Right lobe of liver (tissue), 6 donors: Measurements from ENCODE around the gene BRD2. TPM values are rescaled to one million over a fixed set of nuclear protein-coding genes. Genes with fewer than 3 reads are reported as not detected.
A peak's percentile ranks its signal among the peaks of the same experiment; 100 is the strongest.

Source experiments
- ATAC-seq, 4 donors: fragments of 200-7000 bp; cut with Tn5 transposase; one replicate each; pipeline ENCODE4 v1.9.1; 2020; ENCODE audit warnings: mild to moderate bottlenecking in 4 of 4, moderate library complexity in 4 of 4
- DNase-seq, 3 donors: peaks; one replicate each; pipeline ENCODE4 v3.0.0-alpha.2; 2020
- H3K27ac ChIP-seq, 3 donors: fragments of 200-600 bp; one replicate each; pipeline ENCODE4 v1.8.0; 2022
- H3K27me3 ChIP-seq, 2 donors: fragments of 200-600 bp; one replicate each; pipeline ENCODE4 v1.8.0; 2022
- H3K36me3 ChIP-seq, 4 donors: fragments of 200-600 bp; sonication (generic) in 1 of 4; one replicate each; pipeline versions ENCODE4 v1.5.1 to v1.8.0; 2017 to 2022; ENCODE audit warnings: control low read depth in 1 of 4
- H3K4me1 ChIP-seq, 4 donors: fragments of 200-600 bp; sonication (generic) in 1 of 4; one replicate each; pipeline versions ENCODE4 v1.5.1 to v1.8.0; 2017 to 2022; ENCODE audit warnings: control low read depth in 1 of 4
- H3K4me3 ChIP-seq, 3 donors: fragments of 200-600 bp; one replicate each; pipeline ENCODE4 v1.8.0; 2022
- H3K9me3 ChIP-seq, 4 donors: fragments of 200-600 bp; sonication (generic) in 1 of 4; one replicate each; pipeline versions ENCODE4 v1.5.1 to v1.8.0; 2017 to 2022; ENCODE audit warnings: control low read depth in 1 of 4
- POLR2A ChIP-seq: fragments of 450-650 bp; IDR thresholded peaks from one replicate; pipeline ENCODE4 v1.6.1; 2017; ENCODE audit warnings: antibody characterized with exemption, mild to moderate bottlenecking
- WGBS: methylation state at CpG from one replicate; pipeline ENCODE4 v1.1.6; 2018; ENCODE audit warnings: low coverage, low lambda C conversion rate; ENCODE audit not compliant: insufficient coverage; ENCODE audit errors: missing lambda C conversion rate; 5-methylcytosine and 5-hydroxymethylcytosine counted together
- intact Hi-C, 2 donors: fragments of 100-400 bp; cut with DNase I; formaldehyde crosslinking; loops; one replicate each; pipeline versions ENCODE4 v1.11.2 to v1.14.1; 2022
- total RNA-seq, 6 experiments: library from RNA; depleted of rRNA in 2 of 6; stranded (reverse); fragments of >200 nt in 2 of 6; fragmentation: NEBNext Ultra II Directional in 3 of 6; extraction: Animal tissue kit (Norgen Biotek cat#: 25700) in 3 of 6; gene quantifications; one replicate each; pipeline versions ENCODE4 v1.1.0 to v1.2.4, GENCODE V29; 2016 to 2023
- TF ChIP-seq, protein P1 (sequence below), 4 donors: fragments of 200-600 bp in 3 of 4; fragments of 450-650 bp in 1 of 4; IDR thresholded peaks; one replicate each; pipeline versions ENCODE4 v1.5.1 to v1.8.0; 2016 to 2022; ENCODE audit warnings: antibody characterized with exemption in 4 of 4, mild to moderate bottlenecking in 2 of 4
- donor health status: DM: no; HTN: yes; CAD: no.
- donor health status: DM: no; HTN: no; CAD: no.
- donor health status: DM: no; HTN: no; CAD: no.
- donor health status: DM: no; HTN: yes; CAD: no.
- donor health status: DM: no; HTN: yes; CAD: no.

BRD2 gene
- total RNA-seq, 6 experiments from 2014 or later: 66.3 to 111 (median 73.7) TPM

DNA sequence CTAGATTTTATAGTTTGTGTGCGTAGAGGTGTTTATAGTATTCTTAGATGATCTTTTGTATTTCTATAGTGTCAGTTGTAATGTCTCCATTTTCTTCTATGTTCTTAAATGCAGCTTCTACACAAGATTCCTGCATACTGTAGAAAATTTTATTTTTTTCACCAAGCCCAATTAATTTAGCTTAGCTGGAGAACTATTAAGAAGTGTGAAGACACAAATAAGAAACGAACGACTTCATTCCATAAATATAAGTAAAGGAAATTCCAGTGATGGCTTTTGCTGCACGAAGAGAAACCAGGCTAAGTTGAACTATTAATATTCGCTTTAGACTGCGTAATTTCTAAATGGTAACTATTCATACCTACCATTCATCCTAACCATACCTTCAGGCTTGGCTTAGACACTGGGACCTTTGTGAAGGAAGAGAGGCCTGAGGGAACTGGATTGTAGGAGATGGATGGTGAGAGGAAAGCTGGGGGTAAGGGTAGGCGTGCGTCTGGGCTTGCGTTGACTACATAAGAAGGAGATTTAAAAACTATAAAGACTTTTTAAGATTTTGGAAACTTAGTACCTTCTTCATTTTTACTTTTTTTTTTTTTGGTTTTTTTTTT lies 25.1 kb downstream of the BRD2 start:
- H3K9me3 ChIP-seq: no peaks in the 10 kb centered on the region
- H3K27ac ChIP-seq: no peak overlapping the region
- 74% methylated on average over 9 of the region's 9 CpGs for WGBS
- no peak for ATAC-seq
- H3K4me3 ChIP-seq: no peak overlapping the region
- intact Hi-C loops: no loop called here
- TF ChIP-seq, protein P1, sequence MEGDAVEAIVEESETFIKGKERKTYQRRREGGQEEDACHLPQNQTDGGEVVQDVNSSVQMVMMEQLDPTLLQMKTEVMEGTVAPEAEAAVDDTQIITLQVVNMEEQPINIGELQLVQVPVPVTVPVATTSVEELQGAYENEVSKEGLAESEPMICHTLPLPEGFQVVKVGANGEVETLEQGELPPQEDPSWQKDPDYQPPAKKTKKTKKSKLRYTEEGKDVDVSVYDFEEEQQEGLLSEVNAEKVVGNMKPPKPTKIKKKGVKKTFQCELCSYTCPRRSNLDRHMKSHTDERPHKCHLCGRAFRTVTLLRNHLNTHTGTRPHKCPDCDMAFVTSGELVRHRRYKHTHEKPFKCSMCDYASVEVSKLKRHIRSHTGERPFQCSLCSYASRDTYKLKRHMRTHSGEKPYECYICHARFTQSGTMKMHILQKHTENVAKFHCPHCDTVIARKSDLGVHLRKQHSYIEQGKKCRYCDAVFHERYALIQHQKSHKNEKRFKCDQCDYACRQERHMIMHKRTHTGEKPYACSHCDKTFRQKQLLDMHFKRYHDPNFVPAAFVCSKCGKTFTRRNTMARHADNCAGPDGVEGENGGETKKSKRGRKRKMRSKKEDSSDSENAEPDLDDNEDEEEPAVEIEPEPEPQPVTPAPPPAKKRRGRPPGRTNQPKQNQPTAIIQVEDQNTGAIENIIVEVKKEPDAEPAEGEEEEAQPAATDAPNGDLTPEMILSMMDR (IDR thresholded peaks at IDR 0.05): no peak
- no peak for TF ChIP-seq POLR2A
- no peaks in the 10 kb centered on the region for H3K4me1 ChIP-seq
- DNase-seq: no peak
- H3K36me3 ChIP-seq: no peaks in the 10 kb centered on the region
- no peaks in the 10 kb centered on the region for H3K27me3 ChIP-seq

DNA sequence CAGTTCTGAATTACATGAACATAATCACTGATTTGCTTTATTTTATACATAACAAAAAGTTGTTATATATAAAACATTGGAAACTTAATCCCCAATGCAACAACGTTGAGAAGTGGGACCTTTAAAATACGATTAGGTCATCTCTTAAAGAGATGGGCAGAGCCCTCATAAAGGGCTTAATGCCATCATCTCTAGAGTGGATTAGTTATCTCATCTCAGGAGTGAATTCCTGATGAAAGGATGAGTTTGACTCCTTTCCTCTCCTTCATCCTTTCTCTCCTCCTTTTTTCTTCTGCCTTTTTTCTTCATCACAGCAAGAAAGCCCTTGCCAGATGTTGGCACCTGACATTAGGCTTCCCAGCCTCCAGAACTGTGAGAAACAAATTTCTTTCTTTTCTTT lies 27.1 kb downstream of the BRD2 start:
- no peaks in the 10 kb centered on the region for H3K36me3 ChIP-seq
- DNase-seq (no peak), ATAC-seq (no peak)
- intact Hi-C loops: no loop called here
- 21% methylated on average over 2 of the region's 2 CpGs for WGBS
- no peak overlapping the region for H3K27ac ChIP-seq
- no peaks in the 10 kb centered on the region for H3K27me3 ChIP-seq
- no peaks in the 10 kb centered on the region for H3K4me1 ChIP-seq
- TF ChIP-seq POLR2A: no peak
- TF ChIP-seq, protein P1 (IDR thresholded peaks at IDR 0.05): no peak
- H3K9me3 ChIP-seq: no peaks in the 10 kb centered on the region
- H3K4me3 ChIP-seq: no peak overlapping the region

DNA sequence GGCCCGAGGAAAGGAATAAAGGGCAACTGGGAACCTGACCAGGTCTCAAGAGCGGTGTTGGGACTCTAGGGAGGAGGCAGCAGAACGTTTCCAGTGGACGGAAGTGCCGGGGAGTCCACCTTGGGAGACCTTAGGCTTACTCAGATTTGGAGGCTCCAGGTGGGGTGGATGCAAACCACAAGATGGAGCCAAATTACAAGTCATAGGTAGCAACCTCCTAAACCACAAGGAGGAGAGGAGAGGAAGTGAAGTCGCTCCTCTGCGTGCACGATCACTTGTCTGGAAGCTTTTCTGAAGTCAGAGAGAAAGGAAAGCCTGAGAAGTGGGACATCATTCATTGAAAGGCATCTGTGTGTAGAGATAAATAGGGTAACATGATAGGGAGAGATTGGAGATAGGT lies 31.7 kb downstream of the BRD2 start:
- H3K4me1 ChIP-seq: no peaks in the 10 kb centered on the region
- no peak overlapping the region for H3K27ac ChIP-seq
- 20% methylated on average over 8 of the region's 8 CpGs for WGBS
- intact Hi-C loops: no loop called here
- ATAC-seq (peak in 3 of 4 donors; percentile 25 to 32 (median 31)), DNase-seq (no peak)
- no peaks in the 10 kb centered on the region for H3K9me3 ChIP-seq
- no peaks in the 10 kb centered on the region for H3K36me3 ChIP-seq
- TF ChIP-seq, protein P1 (IDR thresholded peaks at IDR 0.05): peak in 2 of 4 donors; percentile 12 to 38
- TF ChIP-seq POLR2A: no peak
- H3K27me3 ChIP-seq: no peaks in the 10 kb centered on the region
- no peak overlapping the region for H3K4me3 ChIP-seq

DNA sequence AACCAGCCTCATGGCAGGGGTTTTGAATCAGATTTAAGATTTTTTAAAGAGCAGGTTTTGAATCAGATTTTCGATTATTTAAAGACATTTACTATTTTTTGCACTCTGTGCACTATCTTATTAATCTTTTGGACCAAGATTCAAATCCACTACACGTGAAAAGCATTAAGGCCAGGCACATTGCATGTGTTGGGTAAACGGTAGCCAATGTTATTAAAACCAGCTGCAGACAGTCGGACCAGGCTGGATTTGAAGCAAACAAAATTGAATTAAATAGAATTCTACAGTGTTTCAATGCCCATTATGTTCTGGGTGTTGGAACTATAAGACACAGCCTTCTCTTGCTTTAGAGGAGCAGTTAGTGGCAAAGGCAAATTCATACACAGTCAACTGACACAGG lies 33.3 kb downstream of the BRD2 start:
- TF ChIP-seq POLR2A: no peak
- TF ChIP-seq, protein P1 (IDR thresholded peaks at IDR 0.05): no peak
- intact Hi-C loops: no loop called here
- Histone ChIP-seq H3K27ac (no peak overlapping the region), H3K27me3 (no peaks in the 10 kb centered on the region), H3K4me3 (no peak overlapping the region), H3K36me3 (no peaks in the 10 kb centered on the region), H3K4me1 (no peaks in the 10 kb centered on the region), H3K9me3 (no peaks in the 10 kb centered on the region)
- WGBS: 40% methylated on average over 4 of the region's 4 CpGs
- DNase-seq: no peak
- ATAC-seq: no peak

DNA sequence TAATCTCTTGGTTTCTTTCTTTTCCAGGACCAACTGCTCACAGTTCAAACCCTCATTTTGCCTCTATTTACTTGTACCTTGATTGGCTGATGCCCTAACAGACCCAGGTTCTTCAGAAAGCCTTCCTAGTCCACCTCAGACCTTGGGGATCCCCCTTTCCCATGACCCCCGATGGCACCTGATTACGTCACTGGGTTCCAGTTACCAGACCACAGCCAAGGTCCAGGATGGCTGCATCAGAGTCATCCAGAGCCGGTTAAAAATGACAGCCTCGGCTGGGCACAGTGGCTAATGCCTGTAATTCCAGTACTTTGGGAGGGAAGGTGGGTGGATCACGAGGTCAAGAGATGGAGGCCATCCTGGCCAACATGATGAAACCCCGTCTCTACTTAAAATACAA lies 36.5 kb downstream of the BRD2 start:
- Histone ChIP-seq H3K9me3 (no peaks in the 10 kb centered on the region), H3K27ac (no peak overlapping the region), H3K4me3 (no peak overlapping the region), H3K36me3 (no peaks in the 10 kb centered on the region), H3K27me3 (no peaks in the 10 kb centered on the region), H3K4me1 (no peaks in the 10 kb centered on the region)
- DNase-seq (no peak), ATAC-seq (no peak)
- 46% methylated on average over 4 of the region's 6 CpGs for WGBS
- TF ChIP-seq, protein P1 (IDR thresholded peaks at IDR 0.05): no peak
- TF ChIP-seq POLR2A: no peak
- intact Hi-C loops: loop anchor here in 1 of 2 donors (5.0 kb wide), 1 partner anchor 77 kb away; no protein-coding TSS in a partner anchor
